DOHH2 (cell line): ENCODE results near the gene FBXW2.

Source experiments
- H3F3A ChIP-seq: fragments of 200-600 bp; sonication (generic), shearing (Covaris generic); 2 replicates; pipeline ENCODE4 v1.6.0; 2016; ENCODE audit warnings: antibody characterized with exemption, mild to moderate bottlenecking; ENCODE audit not compliant: control insufficient read depth, insufficient read depth
- H3K27ac ChIP-seq: fragments of 200-600 bp; sonication (generic); 2 replicates; pipeline ENCODE4 v1.5.1; 2014; ENCODE audit warnings: low read depth, mild to moderate bottlenecking, low read length, moderate library complexity
- H3K27me3 ChIP-seq: fragments of 200-600 bp; sonication (generic); 2 replicates; pipeline ENCODE4 v1.6.1; 2014; ENCODE audit warnings: mild to moderate bottlenecking, low read length, mixed read lengths; ENCODE audit not compliant: control insufficient read depth
- H3K36me3 ChIP-seq: fragments of 200-600 bp; sonication (generic); 2 replicates; pipeline ENCODE4 v1.6.1; 2014; ENCODE audit warnings: mild to moderate bottlenecking, low read length, moderate library complexity, mixed read lengths; ENCODE audit not compliant: control insufficient read depth
- H3K4me1 ChIP-seq: fragments of 200-600 bp; sonication (generic); 2 replicates; pipeline ENCODE4 v1.6.1; 2014; ENCODE audit warnings: mild to moderate bottlenecking, low read length, mixed read lengths; ENCODE audit not compliant: control insufficient read depth
- H3K4me2 ChIP-seq: fragments of 200-600 bp; sonication (generic); 2 replicates; pipeline ENCODE4 v1.6.0; 2014; ENCODE audit warnings: mild to moderate bottlenecking, low read length, moderate library complexity
- H3K4me3 ChIP-seq: fragments of 200-600 bp; sonication (generic); 2 replicates; pipeline ENCODE4 v1.5.1; 2014; ENCODE audit warnings: mild to moderate bottlenecking, low read length, mixed read lengths
- H3K79me2 ChIP-seq: fragments of 200-600 bp; sonication (generic); 2 replicates; pipeline ENCODE4 v1.6.1; 2014; ENCODE audit warnings: mild to moderate bottlenecking, low read length, mixed read lengths; ENCODE audit not compliant: control insufficient read depth
- H3K9me2 ChIP-seq: fragments of 200-600 bp; sonication (generic); replicated peaks from 2 replicates; pipeline ENCODE4 v1.6.1; 2014; ENCODE audit warnings: mild to moderate bottlenecking, low read length, mixed read lengths; ENCODE audit not compliant: control insufficient read depth
- H3K9me3 ChIP-seq: fragments of 200-600 bp; sonication (generic); 2 replicates; pipeline ENCODE4 v1.6.1; 2014; ENCODE audit warnings: antibody characterized with exemption, low read length, mixed read lengths; ENCODE audit not compliant: control insufficient read depth, insufficient read depth
- H4K20me1 ChIP-seq: fragments of 200-600 bp; sonication (generic); 2 replicates; pipeline ENCODE4 v1.6.0; 2014; ENCODE audit warnings: low read depth, mild to moderate bottlenecking, antibody characterized with exemption, low read length, moderate library complexity; ENCODE audit not compliant: control insufficient read depth, insufficient read depth
- CTCF ChIP-seq: fragments of 200-600 bp; sonication (generic); IDR thresholded peaks from one replicate; pipeline ENCODE4 v1.5.1; 2014; ENCODE audit warnings: antibody characterized with exemption, mild to moderate bottlenecking, low read depth, low read length; ENCODE audit not compliant: poor library complexity, severe bottlenecking
- EZH2phosphoT487 ChIP-seq: fragments of 200-600 bp; sonication (generic); IDR thresholded peaks from 2 replicates; pipeline ENCODE4 v1.6.1; 2017; ENCODE audit warnings: borderline replicate concordance, mild to moderate bottlenecking, antibody characterized with exemption, low read length, moderate library complexity, mixed read lengths

Gene FBXW2

DNA sequence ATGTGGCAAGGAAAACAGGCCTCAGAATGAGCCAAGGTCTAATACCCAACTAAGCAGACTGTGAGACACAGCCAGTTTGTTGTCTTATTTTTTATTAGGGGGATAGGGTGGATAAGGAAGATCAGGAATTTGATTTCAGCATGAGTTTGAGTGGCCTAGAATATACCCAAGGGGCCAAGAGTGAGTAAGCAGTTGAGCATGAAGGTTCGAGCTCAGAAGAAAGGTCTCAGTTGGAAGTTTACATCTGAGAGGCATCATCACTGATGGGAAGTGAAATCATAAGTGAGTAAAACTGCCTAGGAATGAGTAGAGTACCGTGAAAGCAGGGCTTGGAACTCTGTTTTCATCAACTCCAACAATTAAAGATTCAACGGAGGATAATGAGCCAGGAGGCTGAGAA is 36.9 kb upstream of the FBXW2 start:
- Histone ChIP-seq H3K4me3 (no peak overlapping the region), H3K4me1 (no peaks in the 10 kb centered on the region), H3K9me2 (no peaks in the 10 kb centered on the region), H3K4me2 (no peak overlapping the region), H3K9me3 (no peaks in the 10 kb centered on the region), H3F3A (no peaks in the 10 kb centered on the region), H3K36me3 (peaks cover 59% of the 10 kb centered on the region), H3K79me2 (peaks cover 8% of the 10 kb centered on the region; the same call in 1 of the 2 replicates), H3K27me3 (no peaks in the 10 kb centered on the region), H3K27ac (no peak overlapping the region), H4K20me1 (no peaks in the 10 kb centered on the region)
- TF ChIP-seq EZH2phosphoT487 (no peak), CTCF (no peak)

- no peaks in the 10 kb centered on the region for H3K9me2 ChIP-seq
- no peaks in the 10 kb centered on the region for H3K9me3 ChIP-seq
- no peaks in the 10 kb centered on the region for H3K27me3 ChIP-seq
- H3K27ac ChIP-seq: no peak overlapping the region
- no peaks in the 10 kb centered on the region for H3K4me1 ChIP-seq
- no peak for TF ChIP-seq EZH2phosphoT487
- TF ChIP-seq CTCF: no peak
- no peak overlapping the region for H3K4me2 ChIP-seq
- H3K79me2 ChIP-seq: peaks cover 4% of the 10 kb centered on the region; the same call in 1 of the 2 replicates
- no peaks in the 10 kb centered on the region for H3F3A ChIP-seq
- H4K20me1 ChIP-seq: no peaks in the 10 kb centered on the region
- peaks cover 59% of the 10 kb centered on the region for H3K36me3 ChIP-seq
- H3K4me3 ChIP-seq: no peak overlapping the region
Observed at GRCh38 chr9:120829650-120830049, 36.4 kb upstream of the FBXW2 start.

DNA sequence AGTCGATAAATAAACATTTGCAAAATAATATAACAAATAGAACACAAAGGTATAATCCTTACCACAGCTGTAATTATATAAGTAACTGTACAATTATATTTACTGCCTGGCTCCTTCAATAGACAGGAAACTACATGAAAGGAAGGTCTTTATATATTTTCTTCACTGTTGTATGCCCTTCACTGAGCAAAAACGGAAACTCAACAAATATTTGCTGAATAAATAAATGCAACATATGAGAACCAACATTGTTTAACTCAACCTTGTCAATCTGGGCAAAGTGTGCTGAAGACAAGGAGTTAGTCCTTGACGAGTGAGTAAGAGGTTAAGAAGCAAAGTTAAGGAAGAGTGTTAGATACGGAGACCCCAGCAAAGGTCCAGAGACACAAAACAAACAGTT is 26.9 kb upstream of the FBXW2 start:
- Histone ChIP-seq H3F3A (peaks cover 8% of the 10 kb centered on the region; the same call in 1 of the 2 replicates), H3K9me3 (no peaks in the 10 kb centered on the region), H4K20me1 (no peaks in the 10 kb centered on the region), H3K4me1 (peaks cover 3% of the 10 kb centered on the region; the same call in 1 of the 2 replicates), H3K4me2 (no peak overlapping the region), H3K27me3 (no peaks in the 10 kb centered on the region), H3K4me3 (no peak overlapping the region), H3K36me3 (peaks cover 71% of the 10 kb centered on the region), H3K27ac (no peak overlapping the region), H3K9me2 (no peaks in the 10 kb centered on the region), H3K79me2 (no peaks in the 10 kb centered on the region)
- TF ChIP-seq CTCF (no peak), EZH2phosphoT487 (no peak)

DNA sequence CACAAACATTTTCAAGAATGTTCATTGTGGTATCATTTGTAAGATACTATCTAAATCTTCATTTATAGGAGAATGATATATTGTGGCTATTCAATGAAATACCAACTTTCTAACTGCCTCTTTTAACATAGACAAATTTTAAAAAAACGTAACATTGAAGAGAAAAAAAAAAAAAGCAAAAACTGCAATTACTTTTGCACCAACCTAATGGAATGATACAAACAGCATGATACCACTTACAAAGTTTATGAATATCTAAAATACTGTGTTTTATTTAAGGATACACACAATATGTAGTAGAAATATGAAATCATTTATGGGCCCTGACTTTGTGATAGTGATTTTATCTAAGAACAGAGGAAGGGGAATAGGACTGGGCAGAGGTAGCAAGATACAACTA is 25.4 kb upstream of the FBXW2 start:
- no peak overlapping the region for H3K27ac ChIP-seq
- H3F3A ChIP-seq: peaks cover 8% of the 10 kb centered on the region; the same call in 1 of the 2 replicates

More for the DNA sequence above, 25.4 kb upstream of the FBXW2 start:
- Histone ChIP-seq H3K4me2 (no peak overlapping the region), H3K4me1 (peaks cover 3% of the 10 kb centered on the region; the same call in 1 of the 2 replicates), H3K9me2 (no peaks in the 10 kb centered on the region), H3K9me3 (no peaks in the 10 kb centered on the region), H3K36me3 (peaks cover 62% of the 10 kb centered on the region), H3K27me3 (no peaks in the 10 kb centered on the region), H3K79me2 (no peaks in the 10 kb centered on the region), H4K20me1 (no peaks in the 10 kb centered on the region), H3K4me3 (no peak overlapping the region)
- TF ChIP-seq CTCF (no peak), EZH2phosphoT487 (no peak)
